Measurements from ENCODE around the gene AMY1B. TPM values are rescaled to one million over a fixed set of nuclear protein-coding genes. Genes with fewer than 3 reads are reported as not detected.
"Not testable (repeated sequence)": the region's sequence is repeated elsewhere in the genome, so short reads cannot be mapped to it uniquely, and the experiment has no call there.

AMY1B gene
- total RNA-seq, 1 experiment from 2014 or later: not detected

DNA sequence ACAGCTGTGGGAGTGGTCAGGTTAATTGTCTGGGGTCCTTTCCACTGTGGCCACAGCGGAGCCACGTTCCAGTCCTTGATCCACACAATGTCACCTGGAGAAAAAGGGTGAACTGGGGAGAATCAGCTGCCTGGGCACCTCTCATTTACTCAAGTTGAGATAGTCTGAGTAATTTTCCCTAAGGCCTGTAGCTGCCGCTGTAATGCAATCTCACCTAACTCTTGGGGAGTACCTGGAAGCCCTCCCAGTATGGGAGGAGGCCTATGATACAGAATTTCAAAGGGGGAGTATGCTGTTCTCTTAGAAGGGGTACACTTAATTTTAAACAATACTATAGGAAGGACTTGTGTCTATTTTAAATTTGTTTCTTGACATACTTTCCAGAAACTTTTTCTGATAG is 45.7 kb downstream of the AMY1B start:
- BruUV-seq (replicated peaks); H3K27me3 ChIP-seq (replicated peaks; ENCODE audit: insufficient read depth, low read depth, low read length, poor library complexity); CTCF ChIA-PET; DNase-seq (ENCODE audit: low spot score); H3K4me1 ChIP-seq (ENCODE audit: insufficient read depth, low read length, poor library complexity, severe bottlenecking); H3K27ac ChIP-seq (ENCODE audit: low read depth, low read length, poor library complexity, severe bottlenecking); H3K9me3 ChIP-seq (ENCODE audit: low read depth, low read length, poor library complexity, severe bottlenecking); intact Hi-C loops (cut with micrococcal nuclease; ENCODE audit: unreplicated experiment); POLR2A ChIA-PET (ENCODE audit: low non-redundant PET); H3K4me3 ChIP-seq (ENCODE audit: low read depth, low read length, poor library complexity, severe bottlenecking); H3K36me3 ChIP-seq (ENCODE audit: insufficient read depth, low read length, poor library complexity, severe bottlenecking): not testable (repeated sequence)

DNA sequence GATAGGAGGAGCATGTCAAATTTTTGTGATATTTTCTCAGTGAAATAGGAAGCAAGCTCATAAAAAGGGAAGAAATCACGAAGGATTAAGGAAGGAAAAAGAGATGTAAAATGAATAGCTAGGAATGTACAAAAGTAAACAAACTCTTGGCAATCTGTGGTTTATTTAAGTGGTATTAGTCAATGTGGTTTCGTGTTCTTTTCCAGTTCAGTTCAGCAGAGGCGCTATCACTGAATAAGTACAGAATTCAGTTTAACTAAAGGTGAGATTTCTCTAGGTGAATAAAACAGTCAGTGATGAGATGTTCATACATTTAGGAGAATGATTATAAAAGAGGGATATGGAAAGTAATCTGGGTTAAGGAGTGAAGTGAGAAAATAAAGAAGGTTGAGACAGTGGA is 52.1 kb downstream of the AMY1B start:
- BruUV-seq (replicated peaks); DNase-seq (ENCODE audit: low spot score): not testable (repeated sequence)

DNA sequence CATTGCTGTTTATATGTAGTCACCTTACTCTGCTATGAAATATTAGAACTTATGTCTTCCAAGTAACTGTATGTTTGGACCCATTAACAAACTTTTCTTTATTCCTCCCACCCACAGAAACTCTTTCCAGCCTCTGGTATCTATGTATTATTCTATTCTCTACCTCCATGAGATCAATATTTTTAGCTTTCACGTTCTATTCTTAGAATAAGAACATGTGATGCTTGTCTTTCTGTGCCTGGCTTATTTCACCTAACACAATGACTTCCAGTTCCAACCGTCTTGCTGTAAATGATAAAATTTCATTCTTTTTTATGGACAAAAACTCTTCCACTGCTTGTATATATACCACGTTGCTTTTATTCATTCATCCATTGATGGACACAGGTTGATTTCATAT is 54.8 kb downstream of the AMY1B start:
- DNase-seq (ENCODE audit: low spot score); H3K4me1 ChIP-seq (ENCODE audit: insufficient read depth, low read length, poor library complexity, severe bottlenecking); H3K4me3 ChIP-seq (ENCODE audit: low read depth, low read length, poor library complexity, severe bottlenecking); H3K27me3 ChIP-seq (replicated peaks; ENCODE audit: insufficient read depth, low read depth, low read length, poor library complexity); H3K27ac ChIP-seq (ENCODE audit: low read depth, low read length, poor library complexity, severe bottlenecking); intact Hi-C loops (cut with micrococcal nuclease; ENCODE audit: unreplicated experiment); H3K9me3 ChIP-seq (ENCODE audit: low read depth, low read length, poor library complexity, severe bottlenecking); BruUV-seq (replicated peaks); POLR2A ChIA-PET (ENCODE audit: low non-redundant PET); CTCF ChIA-PET; H3K36me3 ChIP-seq (ENCODE audit: insufficient read depth, low read length, poor library complexity, severe bottlenecking): not testable (repeated sequence)

More for the DNA sequence above, 52.1 kb downstream of the AMY1B start:
- intact Hi-C loops (cut with micrococcal nuclease; ENCODE audit: unreplicated experiment); H3K4me1 ChIP-seq (ENCODE audit: insufficient read depth, low read length, poor library complexity, severe bottlenecking); POLR2A ChIA-PET (ENCODE audit: low non-redundant PET); H3K4me3 ChIP-seq (ENCODE audit: low read depth, low read length, poor library complexity, severe bottlenecking); H3K36me3 ChIP-seq (ENCODE audit: insufficient read depth, low read length, poor library complexity, severe bottlenecking); CTCF ChIA-PET; H3K27ac ChIP-seq (ENCODE audit: low read depth, low read length, poor library complexity, severe bottlenecking); H3K27me3 ChIP-seq (replicated peaks; ENCODE audit: insufficient read depth, low read depth, low read length, poor library complexity); H3K9me3 ChIP-seq (ENCODE audit: low read depth, low read length, poor library complexity, severe bottlenecking): not testable (repeated sequence)

Other genes with a start within 250 kb of the AMY1B start
- gene RNPC3, start 170.5 kb downstream of the AMY1B start, total RNA-seq (2021): 18.8 and 20.1 TPM in 2 replicates
- 1.4 TPM in 2 replicates for gene AMY2B, start 124.6 kb downstream of the AMY1B start, total RNA-seq (2021)
- gene AMY2A, start 78.8 kb downstream of the AMY1B start, total RNA-seq (2021): not detected in 2 replicates
- not detected in 2 replicates for gene AMY1A, start 40.5 kb downstream of the AMY1B start, total RNA-seq (2021)
- gene AMY1C, start 53.7 kb upstream of the AMY1B start, total RNA-seq (2021): not detected in 2 replicates